OCI-LY7 (cell line): ENCODE results near the gene JAK1. TPM values are rescaled to one million over a fixed set of nuclear protein-coding genes. Genes with fewer than 3 reads are reported as not detected.

ENCODE experiments used
- BruUV-seq: library from RNA; stranded (reverse); fragments of 400-500 nt; replicated peaks from 2 replicates; lab custom pipeline; 2021; lab: Mats Ljungman, UMichigan
- CTCF ChIA-PET: fragments of 300-600 bp; sonication (Branson Sonifier 250); formaldehyde crosslinking; loops from one replicate; lab custom pipeline; 2022; ENCODE audit warnings: antibody characterized with exemption; ENCODE audit not compliant: unreplicated experiment; lab: Charles Lee
- POLR2A ChIA-PET: fragments of 300-600 bp; sonication (Branson Sonifier 250); formaldehyde crosslinking; loops from one replicate; lab custom pipeline; 2022; ENCODE audit warnings: antibody characterized with exemption; lab: Charles Lee
- DNase-seq: peaks from one replicate; pipeline ENCODE4 v3.0.0-alpha.2; 2015; ENCODE audit warnings: low spot score
- H2AFZ ChIP-seq: fragments of 200-600 bp; sonication (generic), shearing (Covaris generic); 2 replicates; pipeline ENCODE4 v1.6.1; 2014; ENCODE audit warnings: mild to moderate bottlenecking, antibody characterized with exemption, low read length, moderate library complexity
- H3K27ac ChIP-seq: fragments of 200-600 bp; sonication (generic); 2 replicates; pipeline ENCODE4 v1.5.1; 2014; ENCODE audit warnings: mixed run types, low read depth, mild to moderate bottlenecking, moderate library complexity, low read length, inconsistent platforms; ENCODE audit not compliant: poor library complexity, severe bottlenecking
- H3K36me3 ChIP-seq: fragments of 200-600 bp; sonication (generic); 2 replicates; pipeline ENCODE4 v1.6.1; 2014; ENCODE audit warnings: mild to moderate bottlenecking, antibody characterized with exemption, low read length, moderate library complexity, mixed read lengths; ENCODE audit not compliant: insufficient read depth
- H3K4me1 ChIP-seq: fragments of 200-600 bp; sonication (generic); 2 replicates; pipeline ENCODE4 v1.5.1; 2014; ENCODE audit warnings: mild to moderate bottlenecking, low read length; ENCODE audit not compliant: insufficient read depth, poor library complexity, severe bottlenecking
- H3K4me2 ChIP-seq: fragments of 200-600 bp; sonication (generic); 2 replicates; pipeline ENCODE4 v1.6.1; 2014; ENCODE audit warnings: mild to moderate bottlenecking, low read length
- H3K4me3 ChIP-seq: fragments of 200-600 bp; sonication (generic); 2 replicates; pipeline ENCODE4 v1.5.1; 2014; ENCODE audit warnings: mild to moderate bottlenecking, low read depth, low read length; ENCODE audit not compliant: poor library complexity, severe bottlenecking
- H3K79me2 ChIP-seq: fragments of 200-600 bp; sonication (generic); 2 replicates; pipeline ENCODE4 v1.6.1; 2016; ENCODE audit warnings: low read depth, mild to moderate bottlenecking, low read length, moderate library complexity, mixed read lengths; ENCODE audit not compliant: insufficient read depth
- H3K9me2 ChIP-seq: fragments of 200-600 bp; sonication (generic); 2 replicates; pipeline ENCODE4 v1.6.1; 2016; ENCODE audit warnings: mild to moderate bottlenecking, low read length, mixed read lengths; ENCODE audit not compliant: insufficient read depth
- H3K9me3 ChIP-seq: fragments of 200-600 bp; sonication (generic); 2 replicates; pipeline ENCODE4 v1.6.1; 2014; ENCODE audit warnings: mild to moderate bottlenecking, mixed run types, low read length, mixed read lengths
- H4K20me1 ChIP-seq: fragments of 200-600 bp; sonication (generic); 2 replicates; pipeline ENCODE4 v1.6.1; 2014; ENCODE audit warnings: mild to moderate bottlenecking, antibody characterized with exemption, low read length, moderate library complexity, mixed read lengths; ENCODE audit not compliant: insufficient read depth
- CTCF ChIP-seq: fragments of 200-600 bp; sonication (generic); conservative IDR thresholded peaks from 2 replicates; pipeline ENCODE4 v1.5.1; 2014; ENCODE audit warnings: mild to moderate bottlenecking, antibody characterized with exemption, low read length, moderate library complexity, mixed read lengths
- EZH2phosphoT487 ChIP-seq: fragments of 200-600 bp; sonication (generic); IDR thresholded peaks from 2 replicates; pipeline ENCODE4 v1.6.1; 2018; ENCODE audit warnings: low read depth, borderline replicate concordance, mild to moderate bottlenecking, mixed run types, antibody characterized with exemption, low read length, moderate library complexity, mixed read lengths
- intact Hi-C: fragments of 100-400 bp; cut with micrococcal nuclease; formaldehyde crosslinking; loops from one replicate; pipeline ENCODE4 v1.10.0; 2022; ENCODE audit not compliant: unreplicated experiment
- total RNA-seq, 2 experiments: library from RNA; depleted of rRNA in 1 of 2; stranded (reverse); fragments of >200 nt in 1 of 2; shearing (Covaris generic) in 1 of 2; gene quantifications; 2 replicates each; pipeline ENCODE4 v1.2.3, GENCODE V29; 2014 to 2022

JAK1 gene
- total RNA-seq, 2 experiments from 2014 or later, result 72.6 to 86.8 TPM

GRCh38 chr1:64948216-64948615, 18.1 kb downstream of the JAK1 start:
- Histone ChIP-seq H3K9me3 (no peaks in the 10 kb centered on the region), H3K27ac (no peak overlapping the region), H4K20me1 (peaks cover 61% of the 10 kb centered on the region), H3K4me3 (no peak overlapping the region), H3K79me2 (peaks cover 96% of the 10 kb centered on the region), H3K4me2 (no peak overlapping the region), H3K36me3 (peaks cover 3% of the 10 kb centered on the region; the same call in 1 of the 2 replicates), H3K9me2 (no peaks in the 10 kb centered on the region), H2AFZ (no peak overlapping the region), H3K4me1 (peaks cover 61% of the 10 kb centered on the region)
- CTCF ChIA-PET, result no interaction called here
- BruUV-seq, result no TSS peak
- intact Hi-C loops, result no loop called here
- POLR2A ChIA-PET, result interaction anchor here (0.7 to 1.6 kb wide), 4 partner anchors 9 to 28 kb away, joined by 3 to 4 read pairs (median 4); no protein-coding TSS in a partner anchor
- no peak for DNase-seq
- TF ChIP-seq EZH2phosphoT487 (no peak), CTCF (no peak)

- Histone ChIP-seq H3K79me2 (peaks cover 96% of the 10 kb centered on the region), H3K4me2 (0 out of 2 replicates have a peak overlapping the region, but pooled peaks have one; percentile 9), H3K9me2 (no peaks in the 10 kb centered on the region), H3K9me3 (no peaks in the 10 kb centered on the region), H3K4me1 (peaks cover 48% of the 10 kb centered on the region), H3K36me3 (peaks cover 3% of the 10 kb centered on the region; the same call in 1 of the 2 replicates), H2AFZ (no peak overlapping the region), H4K20me1 (peaks cover 57% of the 10 kb centered on the region), H3K4me3 (no peak overlapping the region), H3K27ac (no peak overlapping the region)
- DNase-seq, result no peak
- CTCF ChIA-PET, result no interaction called here
- POLR2A ChIA-PET, result interaction anchor here (0.6 kb wide), 1 partner anchor 26 kb away, joined by 3 read pairs; no protein-coding TSS in a partner anchor
- intact Hi-C loops, result no loop called here
- TF ChIP-seq CTCF (no peak), EZH2phosphoT487 (no peak)
- no TSS peak for BruUV-seq
Measured at GRCh38 chr1:64946916-64947315, 19.4 kb downstream of the JAK1 start.

- Histone ChIP-seq H3K4me2 (no peak overlapping the region), H3K9me2 (no peaks in the 10 kb centered on the region), H3K4me3 (no peak overlapping the region), H3K27ac (no peak overlapping the region), H3K36me3 (peaks cover 8% of the 10 kb centered on the region), H4K20me1 (peaks cover 47% of the 10 kb centered on the region), H3K79me2 (peaks cover 98% of the 10 kb centered on the region), H3K4me1 (peaks cover 35% of the 10 kb centered on the region), H2AFZ (no peak overlapping the region), H3K9me3 (no peaks in the 10 kb centered on the region)
- BruUV-seq, result no TSS peak
- intact Hi-C loops, result no loop called here
- no peak for DNase-seq
- no peak for TF ChIP-seq CTCF
- no peak for TF ChIP-seq EZH2phosphoT487
- POLR2A ChIA-PET, result no interaction called here
- CTCF ChIA-PET, result no interaction called here
Measured at GRCh38 chr1:64944913-64945312, 21.4 kb downstream of the JAK1 start.
